Measurements from ENCODE around the gene NAV2. TPM values are rescaled to one million over a fixed set of nuclear protein-coding genes. Genes with fewer than 3 reads are reported as not detected.

Gene NAV2
- polyA plus RNA-seq, 1 donor (not counting 4 experiments of a cell fraction or from before 2014, with no cell fraction given) = 4.0 TPM

GRCh38 chr11:19737575-19737974 lies 24.9 kb downstream of the NAV2 start:
- no peak for FAIRE-seq
- no peaks in the 10 kb centered on the region for H3K36me3 ChIP-seq (ENCODE audit: control insufficient read depth in 2 of 2, extremely low read depth in 1 of 2, insufficient read depth in 2 of 2, low read length in 2 of 2)
- dilution Hi-C loops (cut with MboI; ENCODE audit: extremely low pct_ligation_motif_present, low sequenced_read_pairs) = no loop called here

GRCh38 chr11:19738124-19738523 lies 25.5 kb downstream of the NAV2 start:
- Histone ChIP-seq H3K9ac (ENCODE audit: control insufficient read depth, extremely low read depth, insufficient read depth, low read length) (no peak overlapping the region), H3K36me3 (ENCODE audit: control insufficient read depth in 2 of 2, extremely low read depth in 1 of 2, insufficient read depth in 2 of 2, low read length in 2 of 2) (no peaks in the 10 kb centered on the region), H3K9me1 (ENCODE audit: control insufficient read depth, extremely low read depth, insufficient read depth, low read length) (no peaks in the 10 kb centered on the region), H3K27ac (ENCODE audit: control insufficient read depth, insufficient read depth, low read length) (no peak overlapping the region), H2AFZ (ENCODE audit: control insufficient read depth, low read length) (no peak overlapping the region), H3K4me2 (ENCODE audit: control insufficient read depth, extremely low read depth, insufficient read depth, low read depth, low read length) (no peak overlapping the region), H3K4me1 (ENCODE audit: control insufficient read depth, extremely low read depth, insufficient read depth, low read length) (no peaks in the 10 kb centered on the region), H3K9me3 (ENCODE audit: control insufficient read depth, low read depth, low read length) (no peaks in the 10 kb centered on the region), H4K20me1 (ENCODE audit: control insufficient read depth, extremely low read depth, insufficient read depth, low read length) (no peaks in the 10 kb centered on the region), H3K27me3 (ENCODE audit: control insufficient read depth, extremely low read depth, insufficient read depth, low read length) (peaks cover 4% of the 10 kb centered on the region), H3K79me2 (ENCODE audit: control insufficient read depth, insufficient read depth, low read length) (no peaks in the 10 kb centered on the region), H3K4me3 (ENCODE audit: control insufficient read depth in 2 of 3, extremely low read depth in 1 of 3, insufficient read depth in 2 of 3, low read depth in 1 of 3, low read length in 3 of 3) (no peak overlapping the region)
- no peak for TF ChIP-seq EZH2 (IDR thresholded peaks at IDR 0.05; ENCODE audit: low read length)
- no peak for TF ChIP-seq CTCF (optimal IDR thresholded peaks at IDR 0.05 in 1 of 3, IDR thresholded peaks at IDR 0.05 in 1 of 3, conservative IDR thresholded peaks at IDR 0.05 in 1 of 3; ENCODE audit: extremely low read depth in 1 of 3, insufficient read depth in 2 of 3, low read length in 3 of 3)
- FAIRE-seq = no peak
- dilution Hi-C loops (cut with MboI; ENCODE audit: extremely low pct_ligation_motif_present, low sequenced_read_pairs) = no loop called here
- DNase-seq (ENCODE audit: low read depth, low spot score) = no peak

More at GRCh38 chr11:19737575-19737974, 24.9 kb downstream of the NAV2 start:
- H3K4me1 ChIP-seq (ENCODE audit: control insufficient read depth, extremely low read depth, insufficient read depth, low read length) = no peaks in the 10 kb centered on the region
- no peak overlapping the region for H3K9ac ChIP-seq (ENCODE audit: control insufficient read depth, extremely low read depth, insufficient read depth, low read length)
- no peak overlapping the region for H2AFZ ChIP-seq (ENCODE audit: control insufficient read depth, low read length)
- TF ChIP-seq EZH2 (IDR thresholded peaks at IDR 0.05; ENCODE audit: low read length) (no peak), CTCF (optimal IDR thresholded peaks at IDR 0.05 in 1 of 3, IDR thresholded peaks at IDR 0.05 in 1 of 3, conservative IDR thresholded peaks at IDR 0.05 in 1 of 3; ENCODE audit: extremely low read depth in 1 of 3, insufficient read depth in 2 of 3, low read length in 3 of 3) (no peak)
- H3K4me3 ChIP-seq (ENCODE audit: control insufficient read depth in 2 of 3, extremely low read depth in 1 of 3, insufficient read depth in 2 of 3, low read depth in 1 of 3, low read length in 3 of 3) = no peak overlapping the region
- H3K27ac ChIP-seq (ENCODE audit: control insufficient read depth, insufficient read depth, low read length) = no peak overlapping the region
- no peaks in the 10 kb centered on the region for H3K79me2 ChIP-seq (ENCODE audit: control insufficient read depth, insufficient read depth, low read length)
- H3K9me1 ChIP-seq (ENCODE audit: control insufficient read depth, extremely low read depth, insufficient read depth, low read length) = no peaks in the 10 kb centered on the region
- DNase-seq (ENCODE audit: low read depth, low spot score) = no peak
- no peak overlapping the region for H3K4me2 ChIP-seq (ENCODE audit: control insufficient read depth, extremely low read depth, insufficient read depth, low read depth, low read length)
- no peaks in the 10 kb centered on the region for H3K9me3 ChIP-seq (ENCODE audit: control insufficient read depth, low read depth, low read length)
- no peaks in the 10 kb centered on the region for H4K20me1 ChIP-seq (ENCODE audit: control insufficient read depth, extremely low read depth, insufficient read depth, low read length)
- peaks cover 4% of the 10 kb centered on the region for H3K27me3 ChIP-seq (ENCODE audit: control insufficient read depth, extremely low read depth, insufficient read depth, low read length)
